A673 (cell line): ENCODE measurements around the gene CXCL12.

Experiments used
- CTCF ChIP-seq: fragments of 300-800, 200-600 bp; sonication (generic); conservative IDR thresholded peaks from 2 replicates; pipeline ENCODE4 v1.5.1; 2017; ENCODE audit warnings: low read depth, mild to moderate bottlenecking, antibody characterized with exemption, low read length, moderate library complexity, mixed read lengths
- EZH2 ChIP-seq: fragments of 200-600 bp; sonication (generic); IDR thresholded peaks from 2 replicates; pipeline ENCODE4 v1.6.1; 2017; ENCODE audit warnings: borderline replicate concordance, low read depth, mild to moderate bottlenecking, mixed read lengths, antibody characterized with exemption, low read length; ENCODE audit not compliant: poor library complexity, severe bottlenecking

GRCh38 chr10:44418637-44419036 lies 33.7 kb upstream of the CXCL12 start:
- TF ChIP-seq CTCF (no peak), EZH2 (no peak)
